Measurements from ENCODE around the gene TCF21.
A peak's percentile ranks its signal among the peaks of the same experiment; 100 is the strongest.

- TF ChIP-seq CTCF (conservative IDR thresholded peaks at IDR 0.05; ENCODE audit: low read depth, low read length): 0 out of 2 replicates have a peak, but pooled peaks have one; percentile 3
- no peak for TF ChIP-seq MXI1 (IDR thresholded peaks at IDR 0.05; ENCODE audit: borderline replicate concordance, low read depth, low read length)
- TF ChIP-seq, protein P1, sequence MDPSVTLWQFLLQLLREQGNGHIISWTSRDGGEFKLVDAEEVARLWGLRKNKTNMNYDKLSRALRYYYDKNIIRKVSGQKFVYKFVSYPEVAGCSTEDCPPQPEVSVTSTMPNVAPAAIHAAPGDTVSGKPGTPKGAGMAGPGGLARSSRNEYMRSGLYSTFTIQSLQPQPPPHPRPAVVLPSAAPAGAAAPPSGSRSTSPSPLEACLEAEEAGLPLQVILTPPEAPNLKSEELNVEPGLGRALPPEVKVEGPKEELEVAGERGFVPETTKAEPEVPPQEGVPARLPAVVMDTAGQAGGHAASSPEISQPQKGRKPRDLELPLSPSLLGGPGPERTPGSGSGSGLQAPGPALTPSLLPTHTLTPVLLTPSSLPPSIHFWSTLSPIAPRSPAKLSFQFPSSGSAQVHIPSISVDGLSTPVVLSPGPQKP (IDR thresholded peaks at IDR 0.05; ENCODE audit: borderline replicate concordance, low read depth, low read length): no peak
- no peak for TF ChIP-seq RCOR1 (IDR thresholded peaks at IDR 0.05; ENCODE audit: insufficient replicate concordance, low read length)
- TF ChIP-seq RFX5 (IDR thresholded peaks at IDR 0.05; ENCODE audit: low read depth, low read length): no peak
These were observed 34.3 kb upstream of the TCF21 start for GRCh38 chr6:133854364-133855275.

All from IMR-90 (cell line).